HG03025 (cell line): ENCODE data around the gene PCSK5.
"Not testable (repeated sequence)": the region's sequence is repeated elsewhere in the genome, so short reads cannot be mapped to it uniquely, and the experiment has no call there.

Source experiments
- ATAC-seq: cut with Tn5 transposase; IDR thresholded peaks from one replicate; pipeline ENCODE4 v1.9.1; 2021; ENCODE audit warnings: mild to moderate bottlenecking, moderate library complexity; ENCODE audit not compliant: unreplicated experiment, low FRiP score

The PCSK5 gene

DNA sequence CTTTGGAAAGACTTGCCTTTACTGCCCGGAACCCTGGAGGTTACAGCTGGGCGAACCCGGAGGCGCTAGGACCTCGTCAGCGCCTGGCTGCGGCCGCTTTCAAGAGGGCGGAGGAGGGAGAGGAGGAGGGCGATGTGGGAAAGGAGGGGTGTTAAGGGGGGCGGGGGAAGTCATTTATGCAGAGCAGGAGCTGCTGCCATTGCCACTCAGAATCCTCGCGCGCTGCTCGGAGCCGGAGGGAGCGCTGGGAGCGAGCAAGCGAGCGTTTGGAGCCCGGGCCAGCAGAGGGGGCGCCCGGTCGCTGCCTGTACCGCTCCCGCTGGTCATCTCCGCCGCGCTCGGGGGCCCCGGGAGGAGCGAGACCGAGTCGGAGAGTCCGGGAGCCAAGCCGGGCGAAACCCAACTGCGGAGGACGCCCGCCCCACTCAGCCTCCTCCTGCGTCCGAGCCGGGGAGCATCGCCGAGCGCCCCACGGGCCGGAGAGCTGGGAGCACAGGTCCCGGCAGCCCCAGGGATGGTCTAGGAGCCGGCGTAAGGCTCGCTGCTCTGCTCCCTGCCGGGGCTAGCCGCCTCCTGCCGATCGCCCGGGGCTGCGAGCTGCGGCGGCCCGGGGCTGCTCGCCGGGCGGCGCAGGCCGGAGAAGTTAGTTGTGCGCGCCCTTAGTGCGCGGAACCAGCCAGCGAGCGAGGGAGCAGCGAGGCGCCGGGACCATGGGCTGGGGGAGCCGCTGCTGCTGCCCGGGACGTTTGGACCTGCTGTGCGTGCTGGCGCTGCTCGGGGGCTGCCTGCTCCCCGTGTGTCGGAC is at the start of gene PCSK5:
TSS of gene PCSK5 (plus strand) at position 202 of the 805 bp plus-strand sequence. CDS start at position 711, 509 bp downstream.
- ATAC-seq: peak; percentile 90

DNA sequence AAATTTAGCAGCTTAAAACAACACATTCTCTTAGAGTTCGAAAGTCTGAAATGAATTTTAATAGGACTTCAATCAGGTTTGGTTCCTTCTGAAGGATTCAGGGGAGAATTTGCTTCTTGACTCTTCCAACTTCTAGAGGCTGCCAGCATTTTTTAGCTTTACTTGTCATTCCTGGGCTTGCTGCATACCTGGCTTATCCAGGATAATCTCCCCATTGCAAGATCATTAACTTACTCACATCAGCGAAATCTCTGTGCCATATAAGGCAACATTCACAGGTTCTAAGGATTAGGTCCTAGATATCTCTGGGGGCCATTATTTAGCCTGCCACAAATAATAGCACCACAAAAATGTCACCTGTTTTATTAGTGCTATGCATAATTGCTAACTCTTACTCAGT is 46.2 kb upstream of the PCSK5 start:
- ATAC-seq: no peak

DNA sequence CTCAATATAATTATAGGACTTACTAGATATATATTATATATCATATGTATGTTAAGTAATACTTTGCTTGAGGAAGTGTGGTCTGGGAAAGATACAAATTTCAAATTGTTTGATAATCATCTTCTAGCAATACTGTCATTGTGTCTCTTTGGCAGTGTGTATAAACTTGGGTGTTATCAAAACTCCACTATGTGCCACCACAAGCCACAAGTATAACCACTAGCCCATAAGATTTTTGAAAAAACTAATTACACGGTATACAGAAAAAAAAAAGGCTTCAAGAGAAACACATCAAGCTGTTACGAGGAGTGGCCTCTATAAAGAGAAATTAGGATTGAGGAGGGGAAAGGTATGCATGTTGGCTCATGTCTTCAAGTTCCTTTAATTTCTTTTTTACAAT is 44.7 kb upstream of the PCSK5 start:
- no peak for ATAC-seq

DNA sequence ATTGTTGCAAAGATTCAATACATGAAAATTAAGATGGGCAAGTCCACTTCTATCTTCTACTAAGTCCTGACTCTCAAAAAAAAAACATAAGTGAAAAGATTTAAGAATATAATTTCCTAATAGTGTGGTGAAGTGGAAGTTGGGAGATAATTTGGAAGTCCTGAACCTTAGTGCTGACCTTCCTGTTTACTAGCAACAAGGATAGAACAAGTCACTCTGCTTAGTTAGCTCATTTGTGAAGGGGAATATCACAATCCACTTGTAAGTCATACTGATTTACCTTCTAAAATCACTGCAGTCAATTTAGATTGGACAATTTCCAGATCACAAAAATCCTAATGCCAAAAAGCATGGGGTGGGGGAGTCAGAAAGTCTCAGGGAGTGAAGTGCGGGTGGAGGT is 43.4 kb upstream of the PCSK5 start:
- no peak for ATAC-seq

DNA sequence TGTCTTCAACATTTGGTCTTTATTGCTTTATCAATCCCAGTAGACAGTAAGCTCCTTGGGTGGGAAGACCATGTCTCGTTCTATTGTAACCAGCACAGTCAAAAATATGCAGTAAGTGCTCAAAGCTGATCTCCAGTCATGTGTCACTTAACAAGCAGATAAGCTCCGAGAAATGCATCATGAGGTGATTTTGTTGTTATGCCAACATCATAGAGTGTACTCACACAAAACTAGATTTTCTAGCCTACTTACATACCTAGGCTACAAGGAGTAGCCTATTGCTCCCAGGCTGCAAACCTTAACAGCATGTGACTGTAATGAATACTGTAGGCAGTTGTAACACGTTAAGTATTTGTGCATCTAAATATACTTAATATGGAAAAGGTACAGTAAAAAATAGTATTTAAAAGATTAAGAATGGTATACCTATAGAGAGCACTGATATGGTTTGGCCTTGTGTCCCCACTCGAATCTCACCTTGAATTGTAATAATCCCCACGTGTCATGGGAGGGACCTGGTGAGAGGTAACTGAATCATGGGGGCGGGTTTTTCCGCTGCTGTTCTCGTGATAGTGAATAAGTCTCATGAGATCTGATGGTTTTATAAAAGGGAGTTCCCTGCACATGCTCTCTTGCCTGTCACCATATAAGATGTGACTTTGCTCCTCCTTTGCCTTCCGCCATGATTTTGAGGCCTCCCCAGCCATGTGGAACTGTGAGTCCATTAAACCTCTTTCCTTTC is 39.8 kb upstream of the PCSK5 start:
- no peak for ATAC-seq

DNA sequence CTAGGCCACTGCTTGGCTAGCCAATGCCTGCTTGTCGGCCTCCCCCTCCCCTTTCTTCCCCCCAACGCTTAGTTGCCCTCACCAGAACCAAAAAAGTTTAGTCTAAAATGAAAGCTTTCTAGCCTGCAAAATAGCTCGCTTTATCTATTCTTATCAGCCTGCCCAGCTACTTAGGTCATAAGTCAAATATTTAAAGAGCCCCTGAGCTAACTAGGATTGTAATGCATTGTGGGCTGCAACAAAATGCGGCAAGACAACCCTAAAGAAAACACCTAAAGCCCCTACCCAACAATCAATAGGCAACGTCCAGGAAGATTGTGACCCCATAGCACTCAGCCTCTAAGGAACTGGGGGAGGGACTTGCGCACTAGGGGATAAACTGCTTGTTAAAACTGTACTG is 38.6 kb upstream of the PCSK5 start:
- ATAC-seq: no peak

DNA sequence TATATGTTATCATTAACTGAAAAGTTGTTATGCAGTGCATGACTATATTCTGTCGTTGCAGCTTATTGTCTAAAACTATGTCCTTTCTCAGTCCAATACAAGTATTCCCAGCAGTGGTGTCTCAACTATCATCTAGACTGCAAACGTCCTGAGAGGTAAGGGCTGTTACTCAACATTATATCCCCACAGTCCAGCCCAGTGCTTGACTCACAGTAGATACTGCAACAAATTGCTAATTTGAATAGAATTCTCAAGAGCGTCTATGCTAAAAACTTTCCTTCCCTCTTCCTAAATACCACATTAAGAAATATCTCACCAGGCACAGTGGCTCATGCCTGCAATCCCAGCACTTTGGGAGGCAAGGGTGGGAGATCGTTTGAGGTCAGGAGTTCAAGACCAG is 37.7 kb upstream of the PCSK5 start:
- ATAC-seq: no peak

DNA sequence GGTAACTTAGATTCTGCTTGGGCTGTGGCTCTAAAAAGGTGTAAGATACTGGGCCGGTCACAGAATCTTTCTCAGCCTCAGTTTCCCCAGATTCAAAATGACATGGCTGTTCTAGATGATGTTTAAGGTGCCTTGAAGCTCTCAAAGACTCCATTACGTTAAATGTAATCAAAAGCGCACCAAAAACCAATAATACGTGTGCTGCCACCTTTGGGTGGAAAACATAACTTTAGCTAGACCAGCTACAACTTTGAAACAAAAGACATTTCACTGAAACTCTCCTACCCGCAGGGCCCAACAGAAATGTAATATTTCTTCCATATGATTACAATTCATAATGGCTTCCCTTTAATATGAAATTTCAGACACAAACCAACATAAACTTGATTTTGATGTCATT is 35.0 kb upstream of the PCSK5 start:
- no peak for ATAC-seq

DNA sequence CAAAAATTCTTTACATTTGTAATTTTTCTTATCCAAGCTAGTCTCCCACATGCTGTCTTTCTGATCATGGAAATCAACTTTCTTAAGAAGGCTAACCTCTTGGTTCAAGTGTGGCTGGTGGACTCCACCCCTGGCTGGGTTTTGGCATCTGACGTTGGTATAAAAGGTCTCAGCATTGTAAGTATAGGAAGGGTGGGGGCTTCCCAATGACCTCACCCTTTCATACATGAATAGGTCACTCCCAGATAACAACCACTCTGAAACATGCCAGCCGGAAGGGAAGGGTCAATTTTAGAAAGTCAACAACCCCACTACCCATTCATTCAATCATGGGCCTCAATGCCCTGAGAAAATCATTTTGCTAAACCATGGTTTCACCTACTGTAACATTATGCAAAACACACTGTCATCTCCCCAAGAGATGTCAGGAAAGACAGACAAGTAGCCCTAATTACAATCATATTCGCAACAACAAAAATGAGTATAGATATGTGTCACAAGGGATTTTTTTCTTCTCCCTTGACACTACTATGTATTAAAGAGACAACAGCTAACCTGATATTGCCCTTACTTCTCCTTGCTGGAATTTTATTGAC is 31.9 kb upstream of the PCSK5 start:
- no peak for ATAC-seq

DNA sequence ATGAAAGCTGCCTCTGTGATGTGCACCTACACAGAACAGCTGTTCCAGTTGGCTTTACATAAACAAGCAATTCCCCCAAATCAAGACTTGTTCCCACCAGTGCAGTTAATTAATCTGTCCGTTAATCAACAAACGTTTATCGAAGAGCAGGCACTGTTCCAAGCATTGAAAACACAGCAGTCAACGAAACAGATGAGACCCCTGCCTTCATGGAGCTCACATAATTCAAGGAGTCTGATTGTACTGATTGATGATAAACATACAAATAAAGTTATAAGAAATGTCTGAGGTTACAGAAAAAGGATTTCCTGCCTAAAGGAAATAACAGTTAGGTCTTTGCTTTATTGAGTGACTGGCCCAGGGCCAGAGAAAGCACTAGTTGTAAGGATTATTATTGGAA is 26.2 kb upstream of the PCSK5 start:
- no peak for ATAC-seq

DNA sequence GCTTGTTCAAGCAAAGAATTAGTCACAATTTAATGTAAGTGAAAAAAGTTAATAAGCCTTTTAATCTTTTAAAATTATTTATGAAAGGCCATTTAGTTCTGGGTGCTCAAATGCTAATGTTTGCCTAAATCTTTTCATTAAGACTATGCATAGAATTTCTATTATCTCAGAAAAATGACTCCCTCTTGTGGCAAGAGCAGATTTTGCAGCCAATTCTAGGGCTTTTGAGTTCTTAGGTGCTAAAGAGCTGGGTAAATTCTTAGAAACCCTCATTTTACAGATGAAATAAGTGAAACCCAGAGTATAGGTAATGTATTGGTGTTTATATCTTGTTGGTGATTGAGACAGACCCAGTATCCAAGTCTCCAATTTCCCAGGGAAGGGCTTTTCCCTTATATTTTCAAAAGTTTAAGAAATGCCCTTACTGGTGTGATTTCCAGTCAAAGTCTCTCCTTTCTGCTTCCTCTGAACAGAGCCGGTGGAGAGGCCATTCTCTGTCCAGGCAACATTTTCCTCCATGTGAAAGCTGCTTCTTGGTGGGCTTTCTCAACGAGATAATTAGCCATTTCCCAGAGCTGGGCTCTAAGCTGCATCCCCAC is 24.1 kb upstream of the PCSK5 start:
- no peak for ATAC-seq

DNA sequence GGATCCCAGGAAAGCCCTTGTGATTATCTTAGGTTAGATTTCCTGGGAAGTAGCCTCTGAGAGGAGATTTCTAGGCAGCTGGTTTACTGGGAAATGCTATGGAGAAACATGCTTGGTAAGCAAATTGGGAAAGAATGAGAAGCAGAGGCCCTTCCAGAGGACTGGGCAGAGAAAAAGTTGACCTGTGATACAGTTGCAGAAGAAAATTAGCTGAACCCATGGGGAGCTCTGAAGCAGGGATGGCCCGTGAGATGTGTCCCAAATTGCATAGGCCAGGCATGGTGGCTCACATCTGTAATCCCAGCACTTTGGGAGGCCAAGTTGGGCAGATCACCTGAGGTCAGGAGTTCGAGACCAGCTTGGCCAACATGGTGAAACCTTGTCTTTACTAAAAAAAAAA is 21.9 kb upstream of the PCSK5 start:
- not testable (repeated sequence) for ATAC-seq

DNA sequence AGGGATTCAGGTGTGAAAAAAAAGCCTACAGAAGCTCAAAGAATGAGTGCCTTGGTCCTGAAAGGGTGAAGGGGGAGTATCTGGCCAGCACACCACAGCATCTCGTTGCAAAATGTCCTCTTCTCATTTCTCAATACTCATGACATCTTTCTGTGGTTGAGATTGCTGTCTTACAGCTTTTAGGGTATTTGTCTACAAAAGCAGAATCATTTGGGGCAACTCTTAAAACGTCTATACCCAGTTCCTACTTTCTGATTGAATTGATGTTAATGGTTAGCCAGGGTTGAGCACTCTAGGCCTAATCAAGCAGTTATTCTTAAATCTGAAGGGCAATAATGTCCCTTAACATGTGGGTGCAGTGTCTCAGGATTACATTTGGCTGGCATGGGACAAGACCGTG is 21.2 kb upstream of the PCSK5 start:
- ATAC-seq: no peak

DNA sequence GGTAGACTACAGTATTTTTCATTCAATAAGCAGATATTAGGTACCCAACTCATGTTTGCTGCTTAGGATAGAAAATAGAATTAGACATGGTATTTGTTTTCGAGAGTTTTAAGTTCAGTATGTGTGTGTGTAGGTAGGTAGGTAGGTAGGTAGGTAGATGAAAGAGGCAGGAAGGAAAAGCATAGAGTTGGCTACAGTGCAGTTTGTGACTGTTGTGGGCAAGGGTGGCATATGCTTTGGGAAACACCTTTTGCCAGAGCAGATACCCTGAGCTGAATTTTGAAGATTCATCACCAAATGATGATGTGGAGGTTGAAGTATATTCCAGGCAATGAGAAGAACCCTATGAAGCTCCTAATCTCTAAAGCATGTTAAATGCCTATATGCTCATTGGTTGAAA is 20.0 kb upstream of the PCSK5 start:
- no peak for ATAC-seq

DNA sequence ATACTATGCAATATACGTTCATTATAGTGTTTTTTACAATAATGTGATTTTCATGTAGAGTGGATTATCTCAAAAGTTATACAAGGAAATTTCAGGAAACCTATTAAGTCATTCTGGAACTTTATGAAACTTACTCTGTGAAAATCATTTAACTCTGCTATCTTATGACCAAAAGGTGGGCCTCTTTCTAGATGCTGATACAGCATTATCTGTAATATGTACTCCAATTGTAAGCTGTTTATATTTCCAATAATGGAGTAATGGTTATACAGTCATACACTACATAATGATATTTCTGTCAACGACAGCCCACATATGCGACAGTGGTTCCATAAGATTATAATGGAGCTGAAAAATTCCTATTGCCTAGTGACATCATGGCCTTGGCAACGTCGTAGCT is 18.8 kb upstream of the PCSK5 start:
- ATAC-seq: no peak

DNA sequence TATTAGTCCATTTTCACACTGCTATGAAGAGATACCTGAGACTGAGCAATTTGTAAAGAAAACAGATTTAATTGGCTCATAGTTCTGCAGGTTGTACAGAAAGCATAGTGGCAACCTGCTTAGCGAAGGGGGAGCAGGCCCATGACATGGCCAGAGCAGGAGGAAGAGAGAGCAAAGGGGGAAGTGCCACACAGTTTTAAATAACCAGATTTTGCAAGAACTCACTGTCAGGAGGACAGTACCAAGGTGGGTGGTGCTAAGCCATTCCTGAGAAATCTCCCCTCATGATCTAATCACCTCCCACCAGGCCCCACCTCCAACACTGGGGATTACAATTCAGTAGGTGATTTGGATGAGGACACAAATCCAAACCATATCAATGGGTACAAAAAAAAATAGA is 16.8 kb upstream of the PCSK5 start:
- ATAC-seq: no peak

DNA sequence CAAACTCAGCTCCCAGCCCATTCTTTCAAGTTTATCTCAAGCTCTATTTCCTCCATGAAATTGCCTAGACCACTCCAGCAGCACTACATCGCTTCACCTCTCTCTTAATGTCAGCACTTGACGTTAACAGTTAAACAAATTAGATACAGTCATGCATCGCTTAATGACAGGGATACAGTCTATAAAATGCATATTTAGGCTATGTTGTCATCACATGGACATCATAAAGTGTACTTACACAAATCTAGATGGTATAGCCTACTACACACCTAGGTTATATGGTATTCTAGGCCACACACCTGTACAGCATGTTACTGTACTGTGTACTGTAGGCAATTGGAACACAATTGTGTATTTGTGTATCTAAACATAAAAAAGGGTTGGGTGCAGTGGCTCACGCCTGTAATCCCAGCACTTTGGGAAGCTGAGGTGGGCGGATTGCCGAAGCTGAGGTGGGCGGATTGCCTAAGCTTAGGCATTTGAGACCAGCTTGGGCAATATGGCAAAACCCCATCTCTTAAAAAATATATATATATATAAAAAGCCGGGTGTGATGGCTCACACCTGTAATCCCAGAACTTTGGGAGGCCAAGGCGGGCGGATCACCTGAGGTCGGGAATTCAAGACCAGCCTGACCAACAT is 13.4 kb upstream of the PCSK5 start:
- no peak for ATAC-seq

DNA sequence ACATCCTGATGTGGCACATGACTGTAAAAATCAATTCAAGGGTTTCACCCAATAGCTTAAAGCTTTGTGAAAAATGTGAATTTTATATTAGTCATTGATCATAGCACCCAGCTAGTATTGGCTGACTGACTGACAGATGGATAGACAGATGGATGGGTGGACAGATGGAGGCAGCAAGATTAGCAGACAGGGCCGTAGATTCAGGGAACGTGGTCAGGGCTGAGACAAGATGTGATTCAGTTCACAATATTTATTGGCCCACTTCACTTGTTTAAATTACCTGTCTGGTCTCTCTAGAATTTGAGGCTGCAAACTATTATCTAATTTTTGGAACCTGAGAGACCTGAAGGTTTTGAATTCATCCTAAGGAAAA is 12.0 kb upstream of the PCSK5 start:
- no peak for ATAC-seq

DNA sequence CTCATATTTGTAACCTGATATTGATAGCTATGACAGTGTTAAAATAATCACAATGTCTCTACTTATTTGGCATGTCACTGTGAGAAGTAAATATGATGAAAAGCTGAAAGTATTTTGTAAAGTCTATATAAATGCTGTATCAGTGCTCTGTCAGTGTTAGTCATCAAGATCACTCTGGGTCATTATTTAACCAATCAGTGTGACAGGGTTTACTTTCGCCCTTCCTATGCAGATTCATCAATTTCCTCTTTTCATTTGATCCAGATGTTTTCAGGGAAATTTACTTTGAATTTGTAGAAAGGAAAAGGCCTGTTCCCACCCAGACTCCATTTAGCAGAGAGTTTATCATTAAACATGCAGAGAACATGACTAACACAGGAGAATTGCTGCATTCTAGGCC is 9.9 kb upstream of the PCSK5 start:
- ATAC-seq: no peak

DNA sequence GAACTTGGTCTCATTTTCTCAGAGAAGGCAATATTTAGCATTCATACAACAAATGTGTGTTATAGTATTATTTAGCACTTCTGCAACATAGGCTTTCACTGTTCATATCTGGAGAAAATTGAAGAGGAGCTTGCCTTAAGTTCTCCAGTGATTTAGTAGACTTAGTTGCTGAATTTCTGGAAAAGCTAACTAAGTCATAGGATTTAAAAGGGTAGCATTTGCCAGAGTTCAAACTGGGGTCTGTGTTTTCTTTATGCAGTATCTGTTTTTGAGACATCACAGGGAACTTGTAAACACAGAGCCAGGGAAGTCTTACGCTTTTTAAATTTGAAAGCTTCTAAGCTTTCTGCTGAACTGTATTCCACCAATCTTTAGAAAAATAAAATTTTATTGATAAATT is 8.7 kb upstream of the PCSK5 start:
- ATAC-seq: no peak

DNA sequence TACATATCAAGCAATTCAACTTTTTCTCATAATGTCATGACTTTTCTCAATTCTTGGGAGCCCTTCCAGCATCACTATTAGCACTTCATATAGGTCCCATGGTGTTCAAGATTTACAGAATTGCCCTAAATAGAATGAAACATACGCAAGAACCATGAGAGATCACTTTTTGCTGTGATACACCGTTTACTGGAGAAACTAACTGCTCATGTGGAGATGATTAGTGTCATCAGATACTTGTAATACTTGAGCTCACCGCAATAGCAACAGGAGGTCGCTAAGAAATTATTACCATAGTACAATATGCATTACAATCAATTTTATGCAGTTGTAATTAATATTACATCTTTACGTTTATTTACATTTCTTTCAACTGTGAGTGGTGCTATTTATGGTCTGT is 4.8 kb upstream of the PCSK5 start:
- ATAC-seq: no peak
